ENCODE results near the gene FERMT1.
"Not testable (repeated sequence)": the region's sequence is repeated elsewhere in the genome, so short reads cannot be mapped to it uniquely, and the experiment has no call there.

The FERMT1 gene

GRCh38 chr20:6114696-6115095 is 8.1 kb downstream of the FERMT1 start:
- DNase-seq: no peak

GRCh38 chr20:6113951-6114350 is 8.9 kb downstream of the FERMT1 start:
- DNase-seq: no peak

- not testable (repeated sequence) for DNase-seq
These were observed 9.9 kb downstream of the FERMT1 start for GRCh38 chr20:6112965-6113364.

- no peak for DNase-seq
These were observed 14.5 kb downstream of the FERMT1 start for GRCh38 chr20:6108330-6108729.

- DNase-seq: no peak
These were observed 18.2 kb downstream of the FERMT1 start for GRCh38 chr20:6104493-6105188.

GRCh38 chr20:6103301-6103700 is 19.5 kb downstream of the FERMT1 start:
- DNase-seq: no peak

- no peak for DNase-seq
These were observed 21.5 kb downstream of the FERMT1 start for GRCh38 chr20:6101346-6101745.

GRCh38 chr20:6100246-6100645 is 22.6 kb downstream of the FERMT1 start:
- DNase-seq: no peak

GRCh38 chr20:6099819-6100218 is 23.0 kb downstream of the FERMT1 start:
- DNase-seq: no peak

- DNase-seq: no peak
These were observed 27.4 kb downstream of the FERMT1 start for GRCh38 chr20:6095409-6095808.

- no peak for DNase-seq
These were observed 28.3 kb downstream of the FERMT1 start for GRCh38 chr20:6094565-6094964.

GRCh38 chr20:6094063-6094462 is 28.8 kb downstream of the FERMT1 start:
- DNase-seq: no peak

- DNase-seq: no peak
These were observed 31.2 kb downstream of the FERMT1 start for GRCh38 chr20:6091661-6092060.

GRCh38 chr20:6086868-6087267 is 36.0 kb downstream of the FERMT1 start:
- no peak for DNase-seq

- DNase-seq: no peak
These were observed 38.9 kb downstream of the FERMT1 start for GRCh38 chr20:6083926-6084325.

GRCh38 chr20:6081236-6081635 is 41.6 kb downstream of the FERMT1 start:
- no peak for DNase-seq

GRCh38 chr20:6079016-6079415 is 43.8 kb downstream of the FERMT1 start:
- DNase-seq: no peak

- no peak for DNase-seq
These were observed 47.2 kb downstream of the FERMT1 start for GRCh38 chr20:6075428-6076219.

- no peak for DNase-seq
These were observed 48.0 kb downstream of the FERMT1 start for GRCh38 chr20:6074784-6075183.

- DNase-seq: no peak
These were observed 48.7 kb downstream of the FERMT1 start for GRCh38 chr20:6074145-6074561.

GRCh38 chr20:6070829-6071695 is 51.8 kb downstream of the FERMT1 start:
- DNase-seq: no peak

GRCh38 chr20:6069669-6070068 is 53.2 kb downstream of the FERMT1 start:
- DNase-seq: no peak

- DNase-seq: no peak
These were observed 55.0 kb downstream of the FERMT1 start for GRCh38 chr20:6067763-6068318.
